Hepatocyte (in vitro differentiated cells): ENCODE measurements around the gene GSC. TPM values are rescaled to one million over a fixed set of nuclear protein-coding genes. Genes with fewer than 3 reads are reported as not detected.
A peak's percentile ranks its signal among the peaks of the same experiment; 100 is the strongest.

ENCODE experiments used
- DNase-seq: peaks from one replicate; pipeline ENCODE4 v3.0.0-alpha.2; 2016; ENCODE audit warnings: low spot score
- H2AFZ ChIP-seq: fragments of 200-600 bp; sonication (generic); 2 replicates; pipeline ENCODE4 v1.6.0; 2016; ENCODE audit warnings: antibody characterized with exemption, mild to moderate bottlenecking
- H3K27ac ChIP-seq: fragments of 200-600 bp; sonication (generic); 2 replicates; pipeline ENCODE4 v1.5.1; 2016; ENCODE audit warnings: mild to moderate bottlenecking
- H3K27me3 ChIP-seq: fragments of 200-600 bp; sonication (generic); 2 replicates; pipeline ENCODE4 v1.6.1; 2016
- H3K36me3 ChIP-seq: fragments of 200-600 bp; sonication (generic); replicated peaks from 2 replicates; pipeline ENCODE4 v1.5.1; 2016; ENCODE audit warnings: low read depth; ENCODE audit not compliant: insufficient read depth
- H3K4me1 ChIP-seq: fragments of 200-600 bp; sonication (generic); 2 replicates; pipeline ENCODE4 v1.5.1; 2016; ENCODE audit warnings: mild to moderate bottlenecking, moderate library complexity; ENCODE audit not compliant: insufficient read depth
- H3K4me2 ChIP-seq: fragments of 200-600 bp; sonication (generic); 2 replicates; pipeline ENCODE4 v1.6.0; 2016
- H3K4me3 ChIP-seq: fragments of 200-600 bp; sonication (generic); 2 replicates; pipeline ENCODE4 v1.5.1; 2016; ENCODE audit warnings: mild to moderate bottlenecking
- H3K79me2 ChIP-seq: fragments of 200-600 bp; sonication (generic); 2 replicates; pipeline ENCODE4 v1.6.0; 2017; ENCODE audit warnings: mild to moderate bottlenecking
- H3K9me2 ChIP-seq: fragments of 200-600 bp; sonication (generic); replicated peaks from 2 replicates; pipeline ENCODE4 v1.6.0; 2017; ENCODE audit warnings: mild to moderate bottlenecking; ENCODE audit not compliant: insufficient read depth
- H3K9me3 ChIP-seq: fragments of 200-600 bp; sonication (generic); 2 replicates; pipeline ENCODE4 v1.5.1; 2016; ENCODE audit warnings: low read depth, mild to moderate bottlenecking
- H4K20me1 ChIP-seq: fragments of 200-600 bp; sonication (generic); 2 replicates; pipeline ENCODE4 v1.6.0; 2016; ENCODE audit warnings: mild to moderate bottlenecking; ENCODE audit not compliant: insufficient read depth, poor library complexity, severe bottlenecking
- EZH2 ChIP-seq: fragments of 200-600 bp; sonication (generic); IDR thresholded peaks from 2 replicates; pipeline ENCODE4 v1.6.1; 2016; ENCODE audit warnings: antibody characterized with exemption, mild to moderate bottlenecking, borderline replicate concordance
- EZH2phosphoT487 ChIP-seq: fragments of 200-600 bp; sonication (generic); IDR thresholded peaks from one replicate; pipeline ENCODE4 v1.6.1; 2018; ENCODE audit warnings: antibody characterized with exemption, mild to moderate bottlenecking, low read depth, moderate library complexity; ENCODE audit not compliant: unreplicated experiment, severe bottlenecking
- WGBS: methylation state at CpG from one replicate; pipeline ENCODE4 v1.1.6; 2016; ENCODE audit warnings: low lambda C conversion rate; ENCODE audit errors: missing lambda C conversion rate; 5-methylcytosine and 5-hydroxymethylcytosine counted together
- polyA plus RNA-seq: library from polyadenylated mRNA; unstranded; fragments of >200 nt; fragmentation: Nextera tagmentation; extraction: Ambion mirVana; gene quantifications from 2 replicates; pipeline ENCODE4 v1.2.1, GENCODE V29; 2016
- total RNA-seq: library from RNA; depleted of rRNA; stranded (reverse); fragments of >200 nt; gene quantifications from 2 replicates; pipeline ENCODE4 v1.2.3, GENCODE V29; 2014
- TF ChIP-seq, protein P1 (sequence below): fragments of 200-600 bp; sonication (generic); IDR thresholded peaks from 2 replicates; pipeline ENCODE4 v1.5.1; 2016; ENCODE audit warnings: antibody characterized with exemption, mild to moderate bottlenecking; ENCODE audit not compliant: poor library complexity

The GSC gene
- total and polyA plus RNA-seq, 2 experiments from 2014 or later: 0.17 to 0.30 TPM

DNA sequence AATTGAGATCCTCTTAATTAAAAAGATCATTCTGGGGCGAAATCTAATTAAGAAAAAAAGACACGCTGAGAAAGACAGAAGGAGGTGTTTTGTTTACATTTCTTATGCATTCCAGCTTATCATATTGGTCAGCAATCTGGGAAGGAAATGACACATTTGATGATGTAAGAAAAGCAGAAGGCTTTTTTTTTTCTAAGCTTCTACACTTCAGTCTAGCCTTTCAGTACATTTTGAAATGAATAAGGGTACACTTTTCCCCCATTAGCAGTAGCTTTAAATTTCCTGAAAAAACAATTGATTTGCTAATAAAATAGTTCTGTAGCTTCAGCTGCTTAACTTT, 5.9 kb upstream of the GSC start:
- peaks cover 85% of the 10 kb centered on the region for H3K27me3 ChIP-seq

DNA sequence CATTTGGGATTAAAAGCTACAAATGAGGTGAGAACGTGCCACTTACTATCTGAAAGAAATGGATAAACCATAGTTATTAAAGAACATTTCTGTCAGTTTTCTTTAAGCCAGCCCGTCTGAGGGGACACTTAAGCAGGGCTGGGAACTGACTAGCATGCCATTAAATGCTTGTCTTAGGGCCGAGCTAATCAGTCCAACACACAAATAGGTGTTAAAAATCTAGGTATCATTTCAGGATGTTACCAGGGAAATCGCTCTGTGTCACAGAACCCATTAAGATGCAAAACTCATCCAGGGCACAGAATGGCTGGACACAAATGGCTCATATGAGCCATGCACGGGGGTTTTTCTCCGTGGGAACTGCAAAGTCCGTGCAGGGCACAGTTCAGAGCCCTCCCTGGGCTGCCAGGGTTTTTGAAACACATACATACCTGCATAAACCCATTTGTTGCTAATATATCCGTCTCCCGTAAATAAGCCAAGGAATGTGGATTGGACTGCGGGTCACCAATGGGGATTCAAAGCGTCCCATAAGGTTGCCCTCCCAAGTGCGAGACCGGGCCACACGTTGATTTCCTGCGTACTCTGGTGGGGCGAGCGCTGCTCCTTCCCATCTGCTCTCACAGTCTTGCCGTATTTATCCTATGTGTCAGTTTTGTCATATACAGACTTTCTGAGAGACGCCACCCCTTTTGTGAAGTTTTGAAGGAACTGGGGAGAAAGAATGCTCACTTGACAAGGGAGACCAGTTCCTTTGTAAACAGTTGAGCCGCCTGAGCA, 5.4 kb upstream of the GSC start:
- Histone ChIP-seq H3K4me3 (no peak overlapping the region), H3K4me2 (peak overlapping the region; percentile 4), H4K20me1 (no peaks in the 10 kb centered on the region), H3K9me3 (no peaks in the 10 kb centered on the region), H3K27me3 (peaks cover 88% of the 10 kb centered on the region), H3K36me3 (no peaks in the 10 kb centered on the region), H3K9me2 (no peaks in the 10 kb centered on the region), H2AFZ (no peak overlapping the region), H3K4me1 (peaks cover 9% of the 10 kb centered on the region), H3K79me2 (no peaks in the 10 kb centered on the region), H3K27ac (no peak overlapping the region)
- TF ChIP-seq, protein P1, sequence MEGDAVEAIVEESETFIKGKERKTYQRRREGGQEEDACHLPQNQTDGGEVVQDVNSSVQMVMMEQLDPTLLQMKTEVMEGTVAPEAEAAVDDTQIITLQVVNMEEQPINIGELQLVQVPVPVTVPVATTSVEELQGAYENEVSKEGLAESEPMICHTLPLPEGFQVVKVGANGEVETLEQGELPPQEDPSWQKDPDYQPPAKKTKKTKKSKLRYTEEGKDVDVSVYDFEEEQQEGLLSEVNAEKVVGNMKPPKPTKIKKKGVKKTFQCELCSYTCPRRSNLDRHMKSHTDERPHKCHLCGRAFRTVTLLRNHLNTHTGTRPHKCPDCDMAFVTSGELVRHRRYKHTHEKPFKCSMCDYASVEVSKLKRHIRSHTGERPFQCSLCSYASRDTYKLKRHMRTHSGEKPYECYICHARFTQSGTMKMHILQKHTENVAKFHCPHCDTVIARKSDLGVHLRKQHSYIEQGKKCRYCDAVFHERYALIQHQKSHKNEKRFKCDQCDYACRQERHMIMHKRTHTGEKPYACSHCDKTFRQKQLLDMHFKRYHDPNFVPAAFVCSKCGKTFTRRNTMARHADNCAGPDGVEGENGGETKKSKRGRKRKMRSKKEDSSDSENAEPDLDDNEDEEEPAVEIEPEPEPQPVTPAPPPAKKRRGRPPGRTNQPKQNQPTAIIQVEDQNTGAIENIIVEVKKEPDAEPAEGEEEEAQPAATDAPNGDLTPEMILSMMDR: no peak
- TF ChIP-seq EZH2 (peak; percentile 89), EZH2phosphoT487 (peak; percentile 24)
- 6% methylated on average over 20 of the region's 20 CpGs for WGBS
- no peak for DNase-seq

More for the DNA sequence above, 5.9 kb upstream of the GSC start:
- peaks cover 9% of the 10 kb centered on the region for H3K4me1 ChIP-seq
- H3K9me3 ChIP-seq: no peaks in the 10 kb centered on the region
- no peaks in the 10 kb centered on the region for H3K9me2 ChIP-seq
- no peaks in the 10 kb centered on the region for H4K20me1 ChIP-seq
- no peak for TF ChIP-seq EZH2phosphoT487
- TF ChIP-seq, protein P1: no peak
- TF ChIP-seq EZH2: no peak
- WGBS: 7% methylated on average over 2 of the region's 2 CpGs
- H3K27ac ChIP-seq: no peak overlapping the region
- H3K4me2 ChIP-seq: peak overlapping the region; percentile 4
- no peak overlapping the region for H2AFZ ChIP-seq
- no peak overlapping the region for H3K4me3 ChIP-seq
- no peaks in the 10 kb centered on the region for H3K36me3 ChIP-seq
- DNase-seq: no peak
- H3K79me2 ChIP-seq: no peaks in the 10 kb centered on the region

DNA sequence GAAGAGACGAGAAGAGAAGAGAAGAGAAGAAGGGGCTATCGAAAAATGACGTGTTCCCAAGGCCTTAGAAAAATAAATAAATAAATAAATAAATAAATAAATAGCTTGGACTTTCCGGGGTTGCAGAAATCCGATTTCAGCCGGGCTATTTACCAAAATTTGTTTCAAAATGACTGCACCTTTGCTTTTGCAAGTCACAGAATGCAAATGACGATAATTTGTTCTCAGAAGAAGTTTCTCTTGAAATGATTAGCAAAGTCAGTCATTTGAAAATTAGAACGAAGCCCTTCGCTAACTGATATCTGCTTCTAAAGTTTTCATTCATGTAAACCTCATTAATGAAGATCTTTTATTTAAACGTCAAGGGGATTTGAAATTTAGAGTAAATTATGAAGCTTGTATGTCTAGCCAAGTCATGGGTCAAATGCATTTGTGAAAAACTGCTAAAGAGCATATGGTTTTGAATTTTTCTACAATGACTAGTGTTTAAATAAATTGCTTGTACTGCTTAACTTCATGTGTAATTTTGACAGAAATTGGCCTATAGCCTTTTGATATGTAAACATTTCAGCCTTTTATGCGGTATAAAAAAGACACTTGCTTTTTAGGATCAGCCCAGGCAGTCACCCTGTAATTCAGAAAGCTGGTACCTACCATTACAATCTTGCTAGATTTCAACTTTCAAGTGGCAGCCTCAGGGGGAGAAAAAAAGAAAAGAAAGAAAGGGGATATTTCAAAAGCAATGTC, 4.6 kb upstream of the GSC start:
- WGBS: 8% methylated on average over 11 of the region's 11 CpGs
- no peak for DNase-seq
- H3K27ac ChIP-seq: no peak overlapping the region
- H3K4me2 ChIP-seq: no peak overlapping the region
- no peak overlapping the region for H3K4me3 ChIP-seq
- H4K20me1 ChIP-seq: no peaks in the 10 kb centered on the region
- H3K4me1 ChIP-seq: peaks cover 9% of the 10 kb centered on the region
- H3K9me3 ChIP-seq: no peaks in the 10 kb centered on the region
- peak overlapping the region; percentile 29 for H2AFZ ChIP-seq
- H3K79me2 ChIP-seq: no peaks in the 10 kb centered on the region
- no peaks in the 10 kb centered on the region for H3K36me3 ChIP-seq
- H3K9me2 ChIP-seq: no peaks in the 10 kb centered on the region
- TF ChIP-seq, protein P1: no peak
- TF ChIP-seq EZH2phosphoT487 (no peak), EZH2 (no peak)
- peaks cover 96% of the 10 kb centered on the region for H3K27me3 ChIP-seq
